ENCODE measurements around the gene DUSP22.

DNA sequence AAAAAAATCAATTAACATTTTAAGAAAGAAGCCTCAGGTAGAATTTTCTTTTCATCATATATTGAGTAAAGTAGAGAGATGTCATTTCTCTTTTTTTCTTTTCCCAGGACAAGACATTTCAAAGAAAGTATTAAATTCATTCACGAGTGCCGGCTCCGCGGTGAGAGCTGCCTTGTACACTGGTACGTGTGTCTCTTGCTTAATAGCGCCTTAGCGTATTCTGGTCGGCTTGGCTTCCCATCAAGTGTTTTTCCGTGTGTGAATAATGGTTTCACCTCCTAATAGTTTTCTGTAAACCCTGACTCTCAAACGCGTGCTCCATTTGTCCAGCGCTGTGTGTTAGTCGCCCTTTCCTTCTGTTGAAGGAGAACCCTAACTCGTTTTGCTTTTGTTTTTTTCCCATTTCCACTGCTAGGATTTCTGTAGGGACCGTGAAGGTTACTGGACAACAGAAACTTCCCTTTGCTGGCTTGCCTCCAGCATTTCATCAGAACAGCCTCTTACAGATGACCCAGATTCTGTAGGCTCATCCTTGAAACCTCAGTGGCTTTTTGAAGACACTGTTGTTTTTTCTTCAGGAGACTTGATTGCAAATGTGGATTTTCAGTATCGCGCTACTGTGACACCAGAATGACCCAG lies 53.6 kb downstream of the DUSP22 start:
- TF ChIP-seq MXI1 (IDR thresholded peaks at IDR 0.05; ENCODE audit: low read depth, low read length) = no peak
- TF ChIP-seq CTCF (IDR thresholded peaks at IDR 0.05 in 2 of 3, conservative IDR thresholded peaks at IDR 0.05 in 1 of 3; ENCODE audit: insufficient read depth in 2 of 3, low read depth in 1 of 3, low read length in 3 of 3) = no peak
- TF ChIP-seq E2F6 (IDR thresholded peaks at IDR 0.05; ENCODE audit: borderline replicate concordance in 1 of 2, extremely low read depth in 1 of 2, insufficient read depth in 1 of 2, insufficient read length in 1 of 2, low read depth in 1 of 2, low read length in 1 of 2, poor library complexity in 1 of 2, severe bottlenecking in 1 of 2) = no peak
- no peak for TF ChIP-seq ZNF263 (CRISPR knock-in tag; IDR thresholded peaks at IDR 0.05; ENCODE audit: borderline replicate concordance)
